Right atrium auricular region (tissue), 2 donors: ENCODE measurements around the gene SRSF4. TPM values are rescaled to one million over a fixed set of nuclear protein-coding genes. Genes with fewer than 3 reads are reported as not detected.
"Not testable (repeated sequence)": the region's sequence is repeated elsewhere in the genome, so short reads cannot be mapped to it uniquely, and the experiment has no call there.

ENCODE experiments used
- DNase-seq: peaks from one replicate; pipeline ENCODE4 v3.0.0-alpha.2; 2019; ENCODE audit warnings: low spot score
- H3K27ac ChIP-seq, 2 donors: fragments of 200-600 bp; sonication (generic); 1 replicate in 1 of 2; 2 replicates in 1 of 2; pipeline ENCODE4 v1.5.1; 2016 to 2019
- H3K27me3 ChIP-seq, 2 donors: fragments of 200-600 bp; sonication (generic); one replicate each; pipeline versions ENCODE4 v1.5.1 to v1.6.0; 2017 to 2019
- H3K36me3 ChIP-seq: fragments of 200-600 bp; sonication (generic); one replicate; pipeline ENCODE4 v1.5.1; 2016
- H3K4me1 ChIP-seq, 2 donors: fragments of 200-600 bp; sonication (generic); one replicate each; pipeline versions ENCODE4 v1.5.1 to v1.6.0; 2017 to 2019
- H3K4me3 ChIP-seq, 2 donors: fragments of 200-600 bp; sonication (generic); 1 replicate in 1 of 2; 2 replicates in 1 of 2; pipeline ENCODE4 v1.5.1; 2017 to 2019; ENCODE audit warnings: mild to moderate bottlenecking in 1 of 2, moderate library complexity in 1 of 2
- H3K9me3 ChIP-seq, 2 donors: fragments of 200-600 bp; sonication (generic); one replicate each; pipeline ENCODE4 v1.5.1; 2019
- total RNA-seq, 2 donors: library from RNA; depleted of rRNA; stranded (reverse); fragments of >200 nt; gene quantifications; one replicate each; pipeline ENCODE4 v1.1.0, GENCODE V29; 2016
- TF ChIP-seq, protein P1 (sequence below), 2 donors: fragments of 200-600 bp; sonication (generic); IDR thresholded peaks; one replicate each; pipeline ENCODE4 v1.5.1; 2019; ENCODE audit warnings: antibody characterized with exemption in 2 of 2

Gene SRSF4
- total RNA-seq, 2 donors from 2014 or later: 44.2 to 48.1 TPM

GRCh38 chr1:29112705-29113412, 68.8 kb downstream of the SRSF4 start:
- DNase-seq: no peak
- Histone ChIP-seq H3K27me3 (no peaks in the 10 kb centered on the region), H3K4me3 (no peak overlapping the region), H3K9me3 (no peaks in the 10 kb centered on the region), H3K36me3 (peaks cover 18% of the 10 kb centered on the region), H3K4me1 (no peaks in the 10 kb centered on the region), H3K27ac (no peak overlapping the region)
- TF ChIP-seq, protein P1, sequence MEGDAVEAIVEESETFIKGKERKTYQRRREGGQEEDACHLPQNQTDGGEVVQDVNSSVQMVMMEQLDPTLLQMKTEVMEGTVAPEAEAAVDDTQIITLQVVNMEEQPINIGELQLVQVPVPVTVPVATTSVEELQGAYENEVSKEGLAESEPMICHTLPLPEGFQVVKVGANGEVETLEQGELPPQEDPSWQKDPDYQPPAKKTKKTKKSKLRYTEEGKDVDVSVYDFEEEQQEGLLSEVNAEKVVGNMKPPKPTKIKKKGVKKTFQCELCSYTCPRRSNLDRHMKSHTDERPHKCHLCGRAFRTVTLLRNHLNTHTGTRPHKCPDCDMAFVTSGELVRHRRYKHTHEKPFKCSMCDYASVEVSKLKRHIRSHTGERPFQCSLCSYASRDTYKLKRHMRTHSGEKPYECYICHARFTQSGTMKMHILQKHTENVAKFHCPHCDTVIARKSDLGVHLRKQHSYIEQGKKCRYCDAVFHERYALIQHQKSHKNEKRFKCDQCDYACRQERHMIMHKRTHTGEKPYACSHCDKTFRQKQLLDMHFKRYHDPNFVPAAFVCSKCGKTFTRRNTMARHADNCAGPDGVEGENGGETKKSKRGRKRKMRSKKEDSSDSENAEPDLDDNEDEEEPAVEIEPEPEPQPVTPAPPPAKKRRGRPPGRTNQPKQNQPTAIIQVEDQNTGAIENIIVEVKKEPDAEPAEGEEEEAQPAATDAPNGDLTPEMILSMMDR (IDR thresholded peaks at IDR 0.05): no peak

DNA sequence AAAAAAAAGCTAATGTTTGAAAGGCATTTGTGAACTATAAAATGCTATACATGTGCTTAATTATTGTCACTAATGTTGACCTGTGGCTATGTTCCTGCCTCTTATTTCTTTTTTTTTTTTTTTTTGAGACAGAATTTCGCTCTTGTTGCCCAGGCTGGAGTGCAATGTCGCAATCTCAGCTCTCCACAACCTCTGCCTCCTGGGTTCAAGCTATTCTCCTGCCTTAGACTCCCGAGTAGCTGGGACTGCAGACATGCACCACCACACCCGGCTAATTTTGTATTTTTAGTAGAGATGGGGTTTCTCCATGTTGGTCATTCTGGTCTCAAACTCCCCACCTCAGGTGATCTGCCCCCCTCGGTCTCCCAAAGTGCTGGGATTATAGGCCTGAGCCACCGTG, 73.7 kb downstream of the SRSF4 start:
- H3K4me1 ChIP-seq, H3K9me3 ChIP-seq, H3K27ac ChIP-seq, DNase-seq, H3K4me3 ChIP-seq, H3K27me3 ChIP-seq: not testable (repeated sequence)
- H3K36me3 ChIP-seq: peaks cover 12% of the 10 kb centered on the region

GRCh38 chr1:29105822-29106221, 75.9 kb downstream of the SRSF4 start:
- no peaks in the 10 kb centered on the region for H3K27me3 ChIP-seq
- H3K4me1 ChIP-seq: no peaks in the 10 kb centered on the region
- H3K9me3 ChIP-seq: no peaks in the 10 kb centered on the region
- peaks cover 8% of the 10 kb centered on the region for H3K36me3 ChIP-seq
- no peak overlapping the region for H3K27ac ChIP-seq
- H3K4me3 ChIP-seq: no peak overlapping the region
- TF ChIP-seq, protein P1 (IDR thresholded peaks at IDR 0.05): no peak
- DNase-seq: no peak

GRCh38 chr1:29100487-29100886, 81.2 kb downstream of the SRSF4 start:
- no peaks in the 10 kb centered on the region for H3K27me3 ChIP-seq
- no peak overlapping the region for H3K27ac ChIP-seq
- no peaks in the 10 kb centered on the region for H3K4me1 ChIP-seq
- no peaks in the 10 kb centered on the region for H3K9me3 ChIP-seq
- TF ChIP-seq, protein P1 (IDR thresholded peaks at IDR 0.05): no peak
- H3K36me3 ChIP-seq: no peaks in the 10 kb centered on the region
- no peak for DNase-seq
- no peak overlapping the region for H3K4me3 ChIP-seq

- H3K27ac ChIP-seq: no peak overlapping the region
- TF ChIP-seq, protein P1 (IDR thresholded peaks at IDR 0.05): no peak
- H3K4me3 ChIP-seq: no peak overlapping the region
- no peaks in the 10 kb centered on the region for H3K9me3 ChIP-seq
- no peaks in the 10 kb centered on the region for H3K36me3 ChIP-seq
- no peak for DNase-seq
- no peaks in the 10 kb centered on the region for H3K27me3 ChIP-seq
- H3K4me1 ChIP-seq: no peaks in the 10 kb centered on the region
Measured at GRCh38 chr1:29099286-29099685, 82.4 kb downstream of the SRSF4 start.

Other genes with a start within 250 kb of the SRSF4 start
- gene TMEM200B, start 58.0 kb downstream of the SRSF4 start, total RNA-seq: 1 to 10 TPM; 1.7 to 4.8 TPM
- gene MECR, start 49.0 kb upstream of the SRSF4 start, total RNA-seq: 10 to 100 TPM; 18.4 to 24.3 TPM
- gene PTPRU, start 54.6 kb upstream of the SRSF4 start, total RNA-seq: 10 to 100 TPM; 15.9 to 22.4 TPM